GM12865 (cell line): ENCODE data around the gene RBM39.
"Not testable (repeated sequence)": the region's sequence is repeated elsewhere in the genome, so short reads cannot be mapped to it uniquely, and the experiment has no call there.

Experiments used
- DNase-seq: peaks from one replicate; pipeline ENCODE4 v3.0.0; 2010; ENCODE audit warnings: low read depth
- H3K4me3 ChIP-seq: 2 replicates; pipeline ENCODE4 v1.5.1; 2011; ENCODE audit warnings: mild to moderate bottlenecking, low read depth, low read length, control low read depth
- TF ChIP-seq, protein P1 (sequence below): IDR thresholded peaks from 2 replicates; pipeline ENCODE4 v1.5.1; 2011; ENCODE audit warnings: low read length, control low read depth, low read depth, inconsistent platforms; ENCODE audit not compliant: insufficient read depth; ENCODE audit errors: missing control alignments

The RBM39 gene

DNA sequence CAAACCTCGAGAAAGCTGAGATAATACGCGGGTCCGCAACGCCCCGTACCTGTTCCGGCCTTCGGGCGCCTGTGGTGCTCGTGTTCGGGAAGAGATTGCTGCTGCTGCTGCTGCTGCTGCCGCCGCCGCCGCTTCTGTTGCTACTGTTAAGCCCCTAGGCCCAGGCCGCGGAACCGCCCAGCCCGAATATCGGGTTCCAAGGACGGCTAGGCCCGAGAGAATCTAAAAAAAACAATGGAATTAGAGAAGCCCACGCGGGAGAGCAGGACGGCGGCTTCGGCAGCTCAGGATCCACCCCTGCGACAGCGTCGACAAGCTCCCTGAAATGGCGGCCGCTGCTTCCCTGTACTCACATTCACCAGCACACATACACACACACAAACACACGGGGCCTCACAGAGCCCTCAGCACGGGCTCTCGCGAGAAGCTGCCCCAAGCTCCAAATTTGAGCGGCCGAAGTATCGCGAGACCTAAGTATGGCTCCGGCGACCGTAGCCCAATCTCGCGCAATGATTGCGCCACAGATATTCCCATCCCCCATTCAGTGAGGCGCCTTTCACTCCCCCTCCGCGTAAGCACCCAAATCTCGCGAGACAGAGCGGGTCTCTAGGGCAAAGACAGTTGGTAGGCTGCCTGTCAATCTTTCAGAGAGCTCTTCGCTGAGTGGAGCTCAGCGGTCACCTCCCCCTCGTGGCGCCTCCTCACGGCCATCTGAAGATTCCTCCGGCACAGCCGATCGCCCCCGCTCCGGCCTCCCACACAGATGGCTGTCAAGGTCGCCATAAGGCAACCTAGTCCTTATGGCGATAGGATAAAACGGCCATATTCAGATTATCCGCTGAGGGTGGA is at the start of gene RBM39:
Gene RBM39, minus strand, starts transcription at position 369 of the 849 bp plus-strand sequence. CDS start 1,386 bp downstream, outside the sequence.
- H3K4me3 ChIP-seq = peak within 1 kb of the TSS; percentile 92
- peak; percentile 100 for DNase-seq
- TF ChIP-seq, protein P1, sequence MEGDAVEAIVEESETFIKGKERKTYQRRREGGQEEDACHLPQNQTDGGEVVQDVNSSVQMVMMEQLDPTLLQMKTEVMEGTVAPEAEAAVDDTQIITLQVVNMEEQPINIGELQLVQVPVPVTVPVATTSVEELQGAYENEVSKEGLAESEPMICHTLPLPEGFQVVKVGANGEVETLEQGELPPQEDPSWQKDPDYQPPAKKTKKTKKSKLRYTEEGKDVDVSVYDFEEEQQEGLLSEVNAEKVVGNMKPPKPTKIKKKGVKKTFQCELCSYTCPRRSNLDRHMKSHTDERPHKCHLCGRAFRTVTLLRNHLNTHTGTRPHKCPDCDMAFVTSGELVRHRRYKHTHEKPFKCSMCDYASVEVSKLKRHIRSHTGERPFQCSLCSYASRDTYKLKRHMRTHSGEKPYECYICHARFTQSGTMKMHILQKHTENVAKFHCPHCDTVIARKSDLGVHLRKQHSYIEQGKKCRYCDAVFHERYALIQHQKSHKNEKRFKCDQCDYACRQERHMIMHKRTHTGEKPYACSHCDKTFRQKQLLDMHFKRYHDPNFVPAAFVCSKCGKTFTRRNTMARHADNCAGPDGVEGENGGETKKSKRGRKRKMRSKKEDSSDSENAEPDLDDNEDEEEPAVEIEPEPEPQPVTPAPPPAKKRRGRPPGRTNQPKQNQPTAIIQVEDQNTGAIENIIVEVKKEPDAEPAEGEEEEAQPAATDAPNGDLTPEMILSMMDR = no peak

DNA sequence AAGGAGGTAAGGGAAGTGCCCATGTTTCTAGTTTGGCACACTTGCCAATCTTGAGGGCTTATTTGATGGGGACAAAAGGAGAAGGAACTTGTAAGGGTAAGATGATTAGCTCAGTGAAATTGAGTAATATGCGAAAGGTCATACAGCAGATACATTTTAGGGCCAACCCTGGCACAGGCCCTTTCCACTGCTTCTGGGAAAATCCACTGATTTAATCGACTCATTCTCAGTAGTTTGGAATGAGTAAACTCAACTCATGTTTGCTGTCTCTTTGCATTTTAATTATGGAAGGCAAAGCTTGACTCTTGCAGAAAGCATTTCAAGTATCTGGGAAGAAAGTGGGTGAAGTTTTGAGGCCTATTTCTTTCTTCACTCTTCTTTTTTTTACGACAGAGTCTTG is 49.8 kb upstream of the RBM39 start:
- TF ChIP-seq, protein P1 = no peak
- DNase-seq = no peak
- H3K4me3 ChIP-seq = no peak overlapping the region

DNA sequence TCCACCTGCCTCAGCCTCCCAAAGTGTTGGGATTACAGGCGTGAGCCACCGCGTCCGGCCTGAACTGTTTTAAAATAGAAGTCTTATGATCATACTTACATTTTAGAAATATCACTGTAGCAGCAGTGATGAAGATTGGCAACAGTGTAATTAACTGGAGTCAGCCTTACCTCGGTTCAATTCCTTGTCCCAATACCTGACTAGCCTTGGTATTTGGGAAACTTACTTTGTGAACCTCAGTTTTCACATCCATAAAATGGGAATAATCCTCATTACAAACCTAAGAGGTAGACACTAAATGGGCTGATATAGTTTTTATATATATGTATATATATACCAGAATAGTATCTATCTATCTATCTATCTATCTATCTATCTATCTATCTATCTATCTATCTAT is 49.0 kb upstream of the RBM39 start:
- TF ChIP-seq, protein P1 = no peak
- DNase-seq = no peak
- H3K4me3 ChIP-seq = no peak overlapping the region

DNA sequence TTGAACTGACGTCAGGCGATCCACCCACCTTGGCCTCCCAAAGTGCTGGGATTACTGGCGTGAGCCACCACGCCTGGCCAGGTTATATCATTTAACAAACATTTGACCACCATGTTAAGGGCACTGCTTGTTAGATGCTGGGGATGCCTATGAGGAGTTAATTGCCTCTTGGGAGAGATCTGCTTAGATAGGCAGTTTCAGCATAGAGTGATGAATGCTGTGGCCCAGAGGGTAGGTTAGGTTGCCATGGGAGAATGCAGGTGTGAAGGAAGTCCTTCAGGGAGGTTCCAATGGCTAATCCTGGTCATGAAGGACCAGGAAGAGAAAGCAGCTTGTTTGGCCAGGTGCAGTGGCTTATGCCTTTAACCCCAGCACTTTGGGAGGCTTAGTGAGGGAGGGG is 46.7 kb upstream of the RBM39 start:
- no peak for DNase-seq
- TF ChIP-seq, protein P1 = no peak
- H3K4me3 ChIP-seq = no peak overlapping the region

DNA sequence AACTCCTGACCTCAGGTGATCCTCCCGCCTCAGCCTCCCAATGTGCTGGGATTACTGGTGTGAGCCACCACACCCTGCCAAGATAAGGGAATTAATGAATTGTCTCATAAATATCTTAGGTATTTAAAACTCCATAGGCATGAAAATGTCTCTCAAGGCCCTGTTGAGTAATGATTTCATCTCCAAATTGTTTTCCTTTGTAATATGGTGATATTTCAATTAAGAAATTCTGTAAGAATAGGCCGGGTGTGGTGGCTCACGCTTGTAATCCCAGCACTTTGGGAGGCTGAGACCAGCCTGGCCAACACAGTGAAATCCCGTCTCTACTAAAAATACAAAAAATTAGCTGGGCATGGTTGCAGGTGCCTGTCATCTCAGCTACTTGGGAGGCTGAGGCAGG is 43.5 kb upstream of the RBM39 start:
- DNase-seq, H3K4me3 ChIP-seq: not testable (repeated sequence)

DNA sequence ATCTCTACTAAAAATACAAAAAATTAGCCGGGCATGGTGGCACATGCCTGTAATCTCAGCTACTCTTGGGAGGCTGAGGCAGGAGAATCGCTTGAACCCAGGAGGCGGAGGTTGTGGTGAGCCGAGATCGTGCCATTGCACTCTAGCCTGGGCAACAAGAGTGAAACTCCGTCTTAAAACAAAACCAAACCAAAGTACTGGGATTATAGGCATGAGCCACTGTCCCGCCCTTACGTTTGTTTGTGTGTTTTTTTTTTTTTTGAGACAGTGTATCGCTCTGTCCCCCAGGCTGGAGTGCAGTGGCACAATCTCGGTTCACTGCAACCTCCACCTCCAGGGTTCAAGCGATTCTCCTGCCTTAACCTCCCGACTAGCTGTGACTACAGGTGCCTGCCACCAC is 41.8 kb upstream of the RBM39 start:
- not testable (repeated sequence) for H3K4me3 ChIP-seq
- DNase-seq = peak; percentile 51

DNA sequence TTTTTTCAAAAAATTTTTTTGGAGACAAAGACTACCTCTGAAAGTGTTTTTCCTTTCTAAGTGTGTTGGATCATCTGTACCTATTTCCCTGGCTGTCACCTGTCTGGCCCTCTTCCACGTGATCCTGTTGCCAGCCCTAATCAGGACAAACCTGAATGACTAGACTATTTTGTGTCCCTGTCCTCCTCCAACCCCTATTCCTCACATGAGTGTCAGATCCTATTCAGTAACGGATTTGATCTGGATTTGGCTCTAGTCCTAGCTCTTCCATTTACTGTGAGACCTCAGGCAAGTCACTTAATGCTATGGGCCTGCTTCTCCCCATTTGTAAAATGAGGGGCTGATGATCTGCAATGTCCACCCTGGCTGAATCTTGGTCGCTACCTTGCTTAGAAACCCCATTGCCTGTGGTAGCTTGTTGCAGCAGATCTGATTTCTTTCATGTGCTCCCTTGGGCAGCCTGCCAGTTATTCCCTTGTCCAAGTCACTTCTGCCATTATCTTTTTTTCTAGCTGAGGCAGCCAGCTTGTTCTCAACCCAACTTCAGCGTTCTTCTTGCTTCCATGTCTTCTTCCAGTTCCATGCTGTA is 34.5 kb upstream of the RBM39 start:
- DNase-seq = no peak
- TF ChIP-seq, protein P1 = no peak
- no peak overlapping the region for H3K4me3 ChIP-seq

DNA sequence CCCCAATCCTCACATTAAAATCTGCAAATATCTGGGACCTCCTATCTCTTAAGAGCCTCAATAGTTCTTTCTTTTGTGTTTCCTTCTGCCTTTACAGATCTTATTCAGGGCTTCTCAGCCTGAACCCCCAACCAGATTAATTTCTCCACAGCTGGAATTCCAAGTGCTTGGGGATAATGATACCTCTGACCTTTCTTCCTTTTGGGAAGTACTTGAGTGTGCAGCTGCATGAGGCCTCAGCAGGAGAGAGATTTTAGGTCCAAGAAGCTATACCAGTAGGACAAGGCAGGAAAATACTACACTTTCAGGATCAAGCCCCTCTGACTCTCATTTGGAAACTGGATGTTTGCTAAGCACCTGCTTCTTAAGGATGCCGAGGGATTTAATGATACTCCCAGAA is 32.3 kb upstream of the RBM39 start:
- no peak for DNase-seq
- peak overlapping the region; percentile 22; the same call in 1 of the 2 replicates for H3K4me3 ChIP-seq
- TF ChIP-seq, protein P1 = no peak
